ENCODE measurements around the gene MYH7B.

The MYH7B gene

GRCh38 chr20:34992751-34993417, 37.2 kb downstream of the MYH7B start:
- DNase-seq, result no peak

- DNase-seq, result no peak
Observed at GRCh38 chr20:34993941-34994508, 38.4 kb downstream of the MYH7B start.

GRCh38 chr20:34994509-34995131, 39.0 kb downstream of the MYH7B start:
- no peak for DNase-seq

- DNase-seq, result no peak
Observed at GRCh38 chr20:34995192-34995591, 39.5 kb downstream of the MYH7B start.

- no peak for DNase-seq
Observed at GRCh38 chr20:34995696-34996095, 40.0 kb downstream of the MYH7B start.

GRCh38 chr20:34996243-34997028, 40.8 kb downstream of the MYH7B start:
- DNase-seq, result no peak

- no peak for DNase-seq
Observed at GRCh38 chr20:34997131-34997561, 41.5 kb downstream of the MYH7B start.

- no peak for DNase-seq
Observed at GRCh38 chr20:34997774-34998173, 42.1 kb downstream of the MYH7B start.

- DNase-seq, result no peak
Observed at GRCh38 chr20:34998331-34998950, 42.8 kb downstream of the MYH7B start.

- DNase-seq, result no peak
Observed at GRCh38 chr20:34999021-34999451, 43.4 kb downstream of the MYH7B start.

GRCh38 chr20:34999782-35000181, 44.1 kb downstream of the MYH7B start:
- no peak for DNase-seq

GRCh38 chr20:35000311-35000921, 44.7 kb downstream of the MYH7B start:
- DNase-seq, result no peak

- DNase-seq, result no peak
Observed at GRCh38 chr20:35000922-35001595, 45.4 kb downstream of the MYH7B start.

GRCh38 chr20:35001596-35002362, 46.1 kb downstream of the MYH7B start:
- no peak for DNase-seq

GRCh38 chr20:35002426-35003210, 47.0 kb downstream of the MYH7B start:
- no peak for DNase-seq

GRCh38 chr20:35003211-35004031, 47.8 kb downstream of the MYH7B start:
- DNase-seq, result no peak

GRCh38 chr20:35004051-35004725, 48.5 kb downstream of the MYH7B start:
- DNase-seq, result no peak

- DNase-seq, result no peak
Observed at GRCh38 chr20:35004749-35005462, 49.2 kb downstream of the MYH7B start.
